ENCODE data around the gene YJEFN3. TPM values are rescaled to one million over a fixed set of nuclear protein-coding genes. Genes with fewer than 3 reads are reported as not detected.

YJEFN3 gene
- total RNA-seq, 1 experiment from 2014 or later, result 11.1 TPM

DNA sequence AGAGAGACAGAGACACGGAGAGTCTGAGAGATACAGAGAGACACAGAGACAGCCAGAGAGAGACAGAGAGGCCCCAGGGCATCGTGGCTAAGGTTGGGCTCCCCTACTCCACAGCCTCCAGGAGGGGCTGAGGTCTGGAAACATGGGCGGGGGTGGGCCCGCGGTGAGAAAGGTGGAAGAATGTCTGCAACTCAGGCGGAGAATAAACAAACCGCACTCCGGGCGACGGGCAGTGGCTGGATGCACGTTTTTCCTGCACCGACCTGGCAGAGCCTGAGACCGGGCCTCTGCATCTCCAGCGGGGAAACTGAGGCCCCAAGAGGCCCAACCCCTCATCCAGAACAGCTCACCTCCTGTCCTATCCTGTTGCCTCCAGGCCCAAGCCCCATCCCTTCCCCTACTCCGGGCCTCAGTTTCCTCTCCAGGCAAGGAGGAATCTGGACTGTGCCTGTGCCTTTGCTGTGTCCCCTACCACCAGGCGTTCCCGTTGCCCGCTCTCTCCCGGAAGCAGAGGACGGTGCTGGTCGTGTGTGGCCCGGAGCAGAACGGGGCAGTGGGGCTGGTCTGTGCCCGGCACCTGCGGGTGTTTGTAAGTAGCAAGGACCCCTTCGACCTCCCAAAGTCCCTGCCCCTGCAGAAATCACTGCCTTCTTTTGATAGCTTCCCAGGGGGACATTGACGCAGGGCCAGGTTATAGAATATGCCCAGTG, 6.0 kb downstream of the YJEFN3 start (continued):
- TF ChIP-seq, protein P1, sequence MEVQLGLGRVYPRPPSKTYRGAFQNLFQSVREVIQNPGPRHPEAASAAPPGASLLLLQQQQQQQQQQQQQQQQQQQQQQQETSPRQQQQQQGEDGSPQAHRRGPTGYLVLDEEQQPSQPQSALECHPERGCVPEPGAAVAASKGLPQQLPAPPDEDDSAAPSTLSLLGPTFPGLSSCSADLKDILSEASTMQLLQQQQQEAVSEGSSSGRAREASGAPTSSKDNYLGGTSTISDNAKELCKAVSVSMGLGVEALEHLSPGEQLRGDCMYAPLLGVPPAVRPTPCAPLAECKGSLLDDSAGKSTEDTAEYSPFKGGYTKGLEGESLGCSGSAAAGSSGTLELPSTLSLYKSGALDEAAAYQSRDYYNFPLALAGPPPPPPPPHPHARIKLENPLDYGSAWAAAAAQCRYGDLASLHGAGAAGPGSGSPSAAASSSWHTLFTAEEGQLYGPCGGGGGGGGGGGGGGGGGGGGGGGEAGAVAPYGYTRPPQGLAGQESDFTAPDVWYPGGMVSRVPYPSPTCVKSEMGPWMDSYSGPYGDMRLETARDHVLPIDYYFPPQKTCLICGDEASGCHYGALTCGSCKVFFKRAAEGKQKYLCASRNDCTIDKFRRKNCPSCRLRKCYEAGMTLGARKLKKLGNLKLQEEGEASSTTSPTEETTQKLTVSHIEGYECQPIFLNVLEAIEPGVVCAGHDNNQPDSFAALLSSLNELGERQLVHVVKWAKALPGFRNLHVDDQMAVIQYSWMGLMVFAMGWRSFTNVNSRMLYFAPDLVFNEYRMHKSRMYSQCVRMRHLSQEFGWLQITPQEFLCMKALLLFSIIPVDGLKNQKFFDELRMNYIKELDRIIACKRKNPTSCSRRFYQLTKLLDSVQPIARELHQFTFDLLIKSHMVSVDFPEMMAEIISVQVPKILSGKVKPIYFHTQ (CRISPR knock-in tag; IDR thresholded peaks at IDR 0.05), result no peak

DNA sequence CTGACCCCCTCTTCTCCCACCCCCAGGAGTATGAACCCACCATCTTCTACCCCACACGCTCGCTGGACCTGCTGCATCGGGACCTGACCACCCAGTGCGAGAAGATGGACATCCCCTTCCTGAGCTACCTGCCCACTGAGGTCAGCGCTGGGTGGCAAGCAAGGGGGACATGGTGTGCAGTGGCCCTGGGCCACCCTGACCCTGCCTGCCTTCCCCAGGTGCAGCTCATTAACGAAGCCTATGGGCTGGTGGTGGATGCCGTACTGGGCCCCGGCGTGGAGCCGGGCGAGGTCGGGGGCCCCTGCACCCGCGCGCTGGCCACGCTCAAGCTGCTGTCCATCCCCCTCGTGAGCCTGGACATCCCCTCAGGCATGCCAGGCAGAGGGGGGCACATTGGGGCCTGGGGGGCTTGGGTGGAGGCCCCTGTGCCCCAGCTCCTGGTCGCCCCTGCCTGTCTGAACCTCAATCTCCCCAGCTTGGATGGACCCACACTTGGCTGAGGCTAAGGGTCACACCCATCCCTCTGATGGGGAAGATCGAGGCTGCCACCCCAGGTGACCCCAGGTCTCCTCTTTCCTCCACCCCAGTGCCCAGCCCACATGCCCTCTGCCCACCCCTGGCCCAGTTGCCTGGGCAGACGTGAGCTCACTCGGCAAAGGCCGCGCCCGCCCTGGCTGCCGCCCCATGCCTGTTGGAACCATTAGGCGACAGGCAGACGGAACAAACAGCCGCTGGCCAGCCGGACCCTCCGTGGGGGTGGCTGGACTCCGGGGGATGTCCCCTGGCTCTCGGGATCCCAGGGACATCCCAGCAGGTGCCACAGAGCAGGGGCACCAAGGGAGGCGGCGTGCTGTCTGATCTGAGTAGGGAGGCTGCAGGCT, 6.8 kb downstream of the YJEFN3 start:
- peaks cover 33% of the 10 kb centered on the region for H3K27me3 Mint-ChIP-seq (ENCODE audit: low read depth)
- DNase-seq (ENCODE audit: low spot score) (no peak), ATAC-seq (no peak)
- H3K27ac Mint-ChIP-seq, result no peak overlapping the region
- ChIA-PET CTCF (interaction anchor here (0.8 to 14.4 kb wide), 3 partner anchors 18 to 108 kb away, joined by 3 to 408 read pairs (median 4); partner anchors contain the start of gene GMIP), POLR2A (interaction anchor here (0.5 to 1.5 kb wide), 2 partner anchors 17 to 86 kb away, joined by 3 read pairs; no protein-coding TSS in a partner anchor)
- H3K9me3 Mint-ChIP-seq, result no peaks in the 10 kb centered on the region
- TF ChIP-seq TEAD1 (CRISPR knock-in tag; IDR thresholded peaks at IDR 0.05) (no peak), ZNF232 (CRISPR knock-in tag; IDR thresholded peaks at IDR 0.05) (no peak), ZNF671 (CRISPR knock-in tag; IDR thresholded peaks at IDR 0.05) (no peak), ZBTB21 (CRISPR knock-in tag; IDR thresholded peaks at IDR 0.05; ENCODE audit: borderline replicate concordance) (no peak), SMAD4 (CRISPR knock-in tag; IDR thresholded peaks at IDR 0.05) (no peak), PRRX2 (CRISPR knock-in tag; IDR thresholded peaks at IDR 0.05) (no peak), GRHL2 (CRISPR knock-in tag; IDR thresholded peaks at IDR 0.05; ENCODE audit: insufficient replicate concordance, severe bottlenecking) (no peak), ELF4 (CRISPR knock-in tag; IDR thresholded peaks at IDR 0.05; ENCODE audit: low read depth) (no peak), NR1H2 (CRISPR knock-in tag; IDR thresholded peaks at IDR 0.05) (no peak)
- TF ChIP-seq, protein P2, sequence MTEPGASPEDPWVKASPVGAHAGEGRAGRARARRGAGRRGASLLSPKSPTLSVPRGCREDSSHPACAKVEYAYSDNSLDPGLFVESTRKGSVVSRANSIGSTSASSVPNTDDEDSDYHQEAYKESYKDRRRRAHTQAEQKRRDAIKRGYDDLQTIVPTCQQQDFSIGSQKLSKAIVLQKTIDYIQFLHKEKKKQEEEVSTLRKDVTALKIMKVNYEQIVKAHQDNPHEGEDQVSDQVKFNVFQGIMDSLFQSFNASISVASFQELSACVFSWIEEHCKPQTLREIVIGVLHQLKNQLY (CRISPR knock-in tag; IDR thresholded peaks at IDR 0.05), result no peak
- no peak overlapping the region for H3K4me3 Mint-ChIP-seq
- peaks cover 21% of the 10 kb centered on the region for H3K4me1 Mint-ChIP-seq
- no peaks in the 10 kb centered on the region for H3K36me3 Mint-ChIP-seq

DNA sequence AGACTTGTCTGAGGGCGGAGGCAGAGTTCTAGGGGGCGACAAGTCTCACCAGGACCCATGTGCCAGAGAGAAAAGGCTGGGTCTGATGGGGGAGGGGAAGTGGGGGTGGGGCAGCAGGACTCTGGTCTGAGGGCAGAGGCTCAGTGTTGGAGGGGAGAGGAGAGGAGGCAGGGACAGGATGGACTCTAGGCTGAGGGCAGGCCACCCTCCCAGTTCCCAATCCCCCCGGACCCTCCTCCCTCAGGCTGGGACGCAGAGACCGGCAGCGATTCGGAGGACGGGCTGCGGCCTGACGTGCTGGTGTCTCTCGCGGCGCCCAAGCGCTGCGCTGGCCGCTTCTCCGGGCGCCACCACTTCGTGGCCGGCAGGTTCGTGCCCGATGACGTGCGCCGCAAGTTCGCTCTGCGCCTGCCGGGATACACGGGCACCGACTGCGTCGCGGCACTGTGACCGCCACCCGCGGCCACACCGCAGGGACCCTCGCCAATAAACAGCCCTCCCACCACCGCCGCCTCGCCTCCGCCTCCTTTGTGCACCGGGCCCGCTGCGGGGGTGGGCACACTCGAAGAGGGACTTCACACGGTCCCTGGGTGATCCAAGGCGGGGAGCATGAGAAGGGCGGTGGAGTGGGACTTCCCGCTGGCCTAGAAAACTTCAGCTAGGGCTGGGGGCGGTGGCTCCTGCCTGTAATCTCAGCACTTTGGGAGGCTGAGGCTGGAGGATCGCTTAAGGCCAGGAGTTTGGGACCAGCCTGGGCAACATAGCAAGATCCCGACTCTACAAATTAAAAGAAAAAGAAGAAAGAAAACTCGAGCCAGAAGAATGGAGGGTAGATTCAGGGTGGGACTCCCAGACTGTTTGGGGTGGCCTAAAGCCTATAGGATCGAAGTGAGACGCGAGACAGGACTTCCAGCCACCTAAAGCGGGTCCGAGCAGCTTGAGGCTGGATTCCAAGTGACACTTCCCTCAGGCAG, 8.7 kb downstream of the YJEFN3 start:
- DNase-seq (ENCODE audit: low spot score) (peak; percentile 11), ATAC-seq (no peak)
- CTCF ChIA-PET, result interaction anchor here (1.0 to 14.4 kb wide), 4 partner anchors 16 to 106 kb away, joined by 3 to 408 read pairs (median 5); partner anchors contain the start of genes GMIP and LPAR2
- Mint-ChIP-seq H3K36me3 (no peaks in the 10 kb centered on the region), H3K4me1 (peaks cover 15% of the 10 kb centered on the region), H3K27me3 (ENCODE audit: low read depth) (peaks cover 36% of the 10 kb centered on the region), H3K27ac (no peak overlapping the region), H3K4me3 (peak overlapping the region; percentile 52), H3K9me3 (no peaks in the 10 kb centered on the region)
- POLR2A ChIA-PET, result interaction anchor here (0.6 kb wide), 1 partner anchor 628 kb away, joined by 3 read pairs; no protein-coding TSS in a partner anchor
- TF ChIP-seq ZNF121 (CRISPR knock-in tag; IDR thresholded peaks at IDR 0.05) (peak; percentile 91), GTF2I (CRISPR knock-in tag; conservative IDR thresholded peaks at IDR 0.05) (peak; percentile 93), RELA (CRISPR knock-in tag; IDR thresholded peaks at IDR 0.05; ENCODE audit: borderline replicate concordance) (no peak)
- TF ChIP-seq, protein P3, sequence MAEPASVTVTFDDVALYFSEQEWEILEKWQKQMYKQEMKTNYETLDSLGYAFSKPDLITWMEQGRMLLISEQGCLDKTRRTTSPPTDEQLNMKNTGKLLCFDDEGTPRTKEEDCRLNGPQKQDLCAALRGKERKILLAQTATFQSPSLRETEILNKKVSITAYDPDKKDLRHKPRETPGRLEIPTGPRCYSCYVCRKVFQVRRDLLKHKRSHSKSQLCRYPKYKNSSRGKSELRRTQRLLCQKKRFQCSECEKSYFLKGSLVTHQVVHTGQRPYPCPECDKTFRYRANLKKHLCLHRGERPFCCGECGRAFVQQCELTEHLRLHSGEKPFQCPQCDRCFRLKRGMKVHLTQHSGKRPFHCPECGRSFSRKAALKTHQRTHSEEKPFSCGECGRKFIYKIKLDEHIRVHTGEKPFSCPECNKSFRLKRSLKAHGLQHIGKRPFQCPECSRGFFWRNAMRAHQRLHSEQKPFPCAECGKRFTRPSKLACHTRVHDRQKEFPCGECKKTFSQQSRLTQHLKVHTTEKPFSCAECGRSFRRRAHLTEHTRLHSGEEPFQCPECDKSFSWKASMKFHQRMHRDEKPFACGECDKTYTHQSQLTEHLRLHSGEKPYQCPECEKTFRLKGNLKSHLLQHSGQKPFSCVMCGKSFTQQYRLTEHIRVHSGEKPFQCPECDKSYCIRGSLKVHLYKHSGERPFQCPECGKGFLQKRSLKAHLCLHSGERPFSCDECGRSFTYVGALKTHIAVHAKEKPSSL (CRISPR knock-in tag; conservative IDR thresholded peaks at IDR 0.05), result no peak
